HG03460 (cell line): ENCODE data around the gene GOLGA2.
"Not testable (repeated sequence)": the region's sequence is repeated elsewhere in the genome, so short reads cannot be mapped to it uniquely, and the experiment has no call there.

Experiments used
- ATAC-seq: cut with Tn5 transposase; IDR thresholded peaks from one replicate; pipeline ENCODE4 v1.9.1; 2021; ENCODE audit not compliant: unreplicated experiment

Gene GOLGA2

DNA sequence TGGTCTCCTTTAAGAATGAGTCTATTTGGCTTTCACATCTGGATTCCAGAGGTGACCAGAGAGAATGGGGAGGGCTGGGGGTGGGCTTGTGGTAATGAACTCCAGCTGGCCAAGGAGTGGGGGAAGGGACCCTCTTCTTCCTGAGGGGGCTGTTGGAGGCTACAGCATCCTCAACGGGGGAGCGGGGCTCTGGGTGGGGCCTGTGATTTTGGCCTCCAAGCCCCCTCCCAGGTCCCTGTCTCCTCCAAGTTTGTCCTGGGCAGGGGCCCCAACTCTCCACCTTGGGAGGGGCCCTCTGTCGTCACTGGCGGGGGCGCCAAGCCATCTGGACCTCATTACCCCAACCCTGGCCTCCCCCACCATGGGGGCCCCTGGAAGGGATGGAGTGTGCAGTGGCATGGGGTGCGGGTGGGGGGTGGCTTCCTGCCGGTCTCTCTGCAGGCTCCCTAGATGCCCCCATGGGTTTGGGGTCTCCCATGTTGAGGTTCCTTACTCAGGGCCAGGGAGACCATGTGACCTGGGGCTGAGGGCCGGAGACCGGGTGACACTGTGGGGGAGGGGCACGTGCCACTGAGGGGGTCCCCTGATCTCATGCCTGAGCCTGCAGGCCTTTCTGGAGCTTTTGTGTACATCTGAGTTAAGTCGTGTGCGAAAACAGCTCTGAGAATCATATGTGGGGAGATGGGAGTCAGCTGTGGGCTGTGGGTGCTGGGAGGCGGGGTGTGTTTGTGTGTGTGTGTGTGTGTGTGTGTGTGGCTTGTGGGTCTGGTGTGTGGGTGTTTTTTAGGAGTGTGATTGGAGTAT lies 32.4 kb downstream of the GOLGA2 start:
- ATAC-seq, result no peak

DNA sequence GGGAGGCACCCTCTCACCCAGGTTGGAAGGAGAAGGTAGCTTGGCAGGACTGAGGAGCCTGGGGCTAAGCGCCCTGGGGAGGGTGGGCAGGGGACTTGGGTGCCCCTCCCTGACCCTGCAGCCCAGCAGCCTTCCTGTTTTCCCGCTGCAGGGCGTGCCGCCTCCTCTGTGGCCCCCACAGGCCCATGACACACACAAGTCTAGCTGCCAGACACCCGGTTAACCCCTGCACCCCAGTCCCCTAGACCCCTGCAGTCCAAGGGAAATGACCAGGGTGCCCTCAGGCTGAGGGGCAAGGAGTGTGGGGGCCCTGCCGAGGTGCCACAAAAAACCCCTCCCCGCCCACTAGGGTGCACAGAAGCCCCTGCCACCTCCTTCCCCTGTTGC lies 33.0 kb downstream of the GOLGA2 start:
- no peak for ATAC-seq

DNA sequence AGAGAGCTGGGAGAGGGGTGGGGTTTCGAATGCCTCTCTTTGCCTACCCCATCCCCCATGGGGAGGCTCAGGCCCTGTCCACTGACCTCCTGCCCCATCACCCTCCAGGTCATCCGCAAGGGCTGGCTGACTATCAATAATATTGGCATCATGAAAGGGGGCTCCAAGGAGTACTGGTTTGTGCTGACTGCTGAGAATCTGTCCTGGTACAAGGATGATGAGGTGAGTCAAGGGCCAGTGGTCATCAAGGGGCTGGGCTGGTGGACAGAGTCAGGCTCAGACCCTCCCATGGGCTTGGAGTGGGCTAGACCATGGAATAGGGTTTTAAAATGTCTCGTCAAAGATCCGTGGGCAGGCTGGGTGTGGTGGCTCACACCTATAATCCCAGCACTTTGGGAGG lies 33.7 kb downstream of the GOLGA2 start:
- ATAC-seq, result no peak

DNA sequence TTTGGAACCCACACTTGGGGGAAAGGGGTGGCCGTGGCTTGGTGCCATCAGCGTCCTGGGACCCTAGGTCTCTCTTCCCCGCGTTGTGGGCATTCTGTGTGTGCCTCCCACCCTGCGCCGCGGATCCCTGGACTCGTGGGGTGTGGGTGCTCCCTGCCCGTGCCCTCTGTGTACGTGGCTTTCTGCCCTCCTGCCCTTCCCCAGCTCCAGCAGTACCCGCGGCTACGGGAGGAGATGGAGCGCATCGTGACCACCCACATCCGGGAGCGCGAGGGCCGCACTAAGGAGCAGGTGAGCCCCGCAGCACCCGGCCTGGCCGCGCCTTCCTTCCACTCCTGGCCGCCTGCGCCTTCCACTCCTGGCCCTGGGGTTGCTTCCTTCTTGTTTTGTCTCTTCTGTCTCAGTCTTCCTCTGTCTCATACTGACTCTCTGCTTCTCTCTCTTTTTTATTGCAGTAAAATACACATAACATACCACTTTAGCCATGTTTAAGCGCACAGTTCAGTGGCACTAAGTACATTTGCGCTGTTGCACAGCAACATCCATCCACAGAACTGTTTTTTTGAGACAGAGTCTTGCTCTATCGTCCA lies 41.9 kb downstream of the GOLGA2 start:
- ATAC-seq, result no peak

DNA sequence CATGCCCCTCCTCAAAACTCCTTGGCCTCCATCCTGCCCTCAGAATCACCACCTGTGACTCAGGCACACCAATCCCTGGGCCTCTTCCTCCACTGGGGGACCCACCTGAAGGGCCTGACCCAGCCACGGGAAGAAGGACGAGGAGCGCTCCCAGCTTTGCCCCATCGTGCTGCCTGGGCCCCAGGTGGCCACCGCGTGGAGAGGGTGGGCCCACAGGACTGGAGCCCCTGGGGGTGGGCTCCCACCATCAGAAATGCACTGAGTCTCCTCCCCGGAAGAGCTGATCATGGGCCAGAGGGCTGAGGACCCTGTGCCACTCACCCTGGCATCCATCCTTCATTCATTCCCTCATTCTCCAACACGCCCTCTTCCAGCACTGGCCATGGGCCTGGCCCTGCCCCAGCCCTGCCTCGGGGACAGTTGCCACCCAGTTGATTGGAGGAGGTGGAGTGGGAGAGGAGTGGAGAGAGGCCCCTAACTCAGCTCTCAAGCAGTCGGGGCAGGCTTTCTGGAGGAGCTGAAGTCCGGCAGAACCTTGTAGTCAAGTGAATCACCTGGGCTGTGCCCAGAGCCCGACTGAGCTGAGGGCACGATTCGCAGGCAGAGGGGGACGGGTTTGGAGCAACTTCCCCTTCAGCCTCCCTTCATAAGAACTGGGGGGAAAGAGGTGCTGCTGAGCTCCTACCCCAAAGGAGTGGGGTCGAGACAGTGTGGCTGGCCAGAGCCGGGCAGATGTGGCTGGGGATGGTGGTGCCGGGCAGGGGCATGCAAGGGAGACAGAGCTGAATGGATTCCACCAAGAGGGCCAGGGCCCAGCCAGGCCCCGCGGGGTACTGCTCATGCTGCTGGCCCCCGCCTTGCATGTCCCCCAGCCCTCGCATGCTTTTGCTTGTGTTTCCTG lies 43.0 kb downstream of the GOLGA2 start:
- ATAC-seq, result no peak

DNA sequence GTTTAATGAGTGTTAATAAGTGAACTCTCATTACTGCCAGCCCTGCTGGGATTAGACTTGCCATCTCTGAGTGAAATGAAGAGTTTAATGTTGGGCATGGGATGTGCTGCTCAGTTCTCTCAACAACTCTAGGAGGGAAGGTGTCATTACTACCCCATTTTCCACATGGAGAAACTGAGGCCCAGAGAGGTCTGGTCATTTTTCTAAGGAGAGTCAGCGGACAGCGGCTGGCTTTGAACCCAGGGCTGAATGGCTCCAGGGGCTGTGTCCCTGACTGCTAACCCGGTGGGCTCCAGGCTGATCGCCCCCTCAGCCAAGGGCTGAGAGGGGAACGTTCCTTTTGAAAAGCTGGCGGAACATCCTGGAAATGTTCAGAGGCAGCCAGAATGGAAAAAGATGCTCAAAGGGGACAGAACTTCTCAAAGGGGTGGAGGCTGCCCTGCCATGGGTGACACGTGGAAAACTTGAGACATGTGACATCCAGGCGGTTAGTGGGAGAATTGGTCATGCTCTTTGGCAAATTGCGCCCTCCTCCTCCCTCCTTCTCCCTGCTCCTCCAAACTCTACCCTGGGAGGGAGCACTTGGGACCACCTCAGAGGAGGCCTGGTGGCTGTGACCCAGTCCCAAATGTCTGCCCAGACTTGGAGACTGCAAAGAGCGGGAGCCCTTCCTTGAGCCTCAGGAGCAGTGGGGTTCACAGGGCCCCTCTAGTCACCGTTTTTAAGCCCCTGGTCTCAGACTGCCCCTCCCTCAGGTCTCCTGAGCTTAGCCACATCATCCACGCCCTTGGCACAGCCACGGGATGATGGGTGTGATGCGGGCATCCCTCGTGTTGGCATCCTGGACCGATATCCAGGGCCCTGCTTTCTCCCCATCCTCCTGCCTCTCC lies 43.9 kb downstream of the GOLGA2 start:
- no peak for ATAC-seq

DNA sequence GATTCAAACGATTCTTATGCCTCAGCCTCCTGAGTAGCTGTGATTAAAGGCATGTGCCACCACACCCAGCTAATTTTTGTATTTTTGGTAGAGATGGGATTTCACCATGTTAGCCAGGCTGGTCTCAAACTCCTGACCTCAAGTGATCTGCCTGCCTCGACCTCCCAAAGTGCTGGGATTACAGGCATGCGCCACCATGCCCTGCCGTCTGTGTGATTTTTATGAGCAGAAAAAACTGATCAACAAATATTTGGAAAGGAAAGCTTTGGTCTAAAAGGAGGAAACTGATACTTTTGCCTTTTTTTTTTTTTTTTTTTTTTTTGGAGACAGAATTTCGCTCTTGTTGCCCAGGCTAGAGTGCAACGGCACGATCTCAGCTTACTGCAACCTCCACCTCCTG lies 44.9 kb downstream of the GOLGA2 start:
- not testable (repeated sequence) for ATAC-seq

DNA sequence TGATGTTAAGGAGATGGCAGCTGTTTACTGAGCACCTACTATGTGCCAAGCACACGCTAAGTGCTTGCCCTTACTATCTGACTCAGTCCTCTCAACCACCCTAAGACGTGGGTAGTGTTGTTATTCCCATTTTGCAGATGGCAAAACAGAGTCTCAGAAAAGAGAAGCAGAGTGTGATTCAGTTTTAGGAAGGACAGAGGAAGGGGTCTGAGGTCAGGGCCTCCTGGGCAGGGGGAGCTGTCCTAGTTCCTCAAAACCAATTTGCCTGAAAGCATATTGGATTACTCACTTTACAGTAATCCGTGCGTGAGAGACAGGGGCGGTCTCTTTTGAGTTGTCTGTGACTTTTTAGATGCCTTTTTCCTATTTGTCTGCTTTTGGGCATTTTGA lies 49.4 kb downstream of the GOLGA2 start:
- ATAC-seq, result no peak

DNA sequence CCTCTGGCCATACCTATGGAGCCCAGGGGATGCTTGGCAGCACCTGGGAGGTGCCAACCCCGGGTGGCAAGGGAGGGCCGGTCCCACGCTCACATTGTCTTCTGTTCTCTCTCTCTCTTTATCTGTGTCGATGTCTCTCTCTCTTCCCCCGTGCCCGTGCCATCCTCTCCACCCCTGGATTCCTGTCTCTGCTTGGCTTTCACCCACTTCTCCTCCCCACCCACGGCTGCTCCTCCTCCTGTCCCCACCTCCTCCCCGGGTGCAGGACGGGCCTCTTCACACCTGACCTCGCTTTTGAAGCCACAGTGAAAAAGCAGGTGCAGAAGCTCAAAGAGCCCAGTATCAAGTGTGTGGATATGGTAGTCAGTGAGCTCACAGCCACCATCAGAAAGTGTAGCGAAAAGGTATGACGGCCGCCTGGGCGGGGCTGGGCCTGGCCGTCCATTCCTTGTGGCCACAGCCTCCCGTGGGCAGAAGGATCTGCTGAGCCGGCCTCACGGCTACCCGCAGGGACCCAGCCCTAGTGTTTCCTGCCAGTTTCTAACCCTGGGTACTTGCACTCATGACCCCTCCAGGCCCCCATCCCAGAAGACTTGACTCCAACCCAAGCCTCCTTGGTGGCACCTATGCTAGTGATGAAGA lies 49.9 kb downstream of the GOLGA2 start:
- ATAC-seq, result no peak

DNA sequence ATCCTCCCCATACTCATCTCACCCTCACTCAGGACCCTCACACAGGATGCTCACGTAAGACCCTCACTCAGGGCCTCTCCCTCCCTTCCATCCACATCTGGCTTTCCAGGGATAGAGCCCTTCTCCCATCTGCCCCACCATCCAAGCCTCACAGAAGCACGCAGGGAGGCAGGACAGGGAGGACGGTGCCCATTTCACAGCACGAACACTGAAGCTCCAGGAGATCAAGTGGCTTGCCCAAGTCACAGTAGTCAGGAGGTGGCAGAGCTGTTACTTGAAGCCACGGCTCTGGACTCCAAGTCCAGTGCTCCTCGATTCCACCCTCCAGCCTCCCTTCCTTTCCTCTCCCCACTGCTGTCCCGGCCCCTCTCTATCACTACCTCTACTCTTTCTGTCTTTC lies 50.9 kb downstream of the GOLGA2 start:
- no peak for ATAC-seq

DNA sequence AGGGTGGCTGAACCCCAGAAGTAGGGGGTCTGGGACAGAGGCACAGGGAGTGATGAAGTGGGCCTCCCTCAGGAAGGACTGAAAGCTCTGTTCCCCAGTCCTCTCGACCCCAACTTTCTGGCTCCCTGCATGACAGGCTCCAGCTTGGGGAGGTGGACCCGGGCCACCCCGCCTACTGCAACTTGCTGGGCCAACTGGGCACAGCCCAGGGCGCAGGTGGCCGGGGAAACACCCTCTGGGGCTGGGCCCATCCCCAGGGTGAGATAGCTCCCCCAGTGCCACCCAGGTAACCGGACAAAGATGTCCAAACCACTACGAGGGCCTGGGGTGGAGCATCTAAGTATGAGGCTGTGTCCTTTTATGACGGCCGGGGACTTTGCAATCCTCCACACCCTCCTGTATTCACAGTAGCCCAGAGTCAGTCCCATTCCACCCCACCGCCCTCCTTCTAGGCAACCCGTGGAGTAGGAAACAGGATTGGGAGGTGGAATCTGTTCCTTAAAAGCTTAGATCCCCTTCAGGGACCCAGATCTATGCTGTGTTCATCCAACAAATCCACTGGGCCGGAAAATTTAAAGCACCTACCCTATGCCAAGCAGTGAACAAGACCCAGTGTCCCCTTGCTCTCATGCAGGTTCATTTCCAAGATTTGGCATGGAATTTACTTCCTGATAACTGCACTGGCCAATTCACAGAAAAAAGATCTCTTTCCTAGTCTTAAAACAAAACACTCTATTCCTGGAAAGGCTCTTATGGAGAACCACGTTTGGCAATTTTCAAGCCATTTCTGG lies 52.7 kb downstream of the GOLGA2 start:
- no peak for ATAC-seq

DNA sequence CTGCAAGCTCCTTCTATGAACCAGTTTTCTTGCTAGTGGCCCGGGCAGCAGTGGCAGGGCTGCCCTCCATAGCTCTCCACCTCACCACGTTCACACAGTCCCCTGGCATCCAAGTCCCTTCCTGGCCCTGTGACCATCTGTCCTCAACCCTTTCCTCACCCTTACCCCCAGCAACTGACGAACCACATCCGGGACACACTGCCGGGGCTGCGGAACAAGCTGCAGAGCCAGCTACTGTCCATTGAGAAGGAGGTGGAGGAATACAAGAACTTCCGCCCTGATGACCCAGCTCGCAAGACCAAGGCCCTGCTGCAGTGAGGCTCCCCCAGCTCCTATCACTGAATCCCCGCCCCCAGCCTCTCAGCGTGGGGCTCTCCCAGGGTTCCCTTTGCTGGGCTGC lies 53.8 kb downstream of the GOLGA2 start:
- ATAC-seq, result no peak

DNA sequence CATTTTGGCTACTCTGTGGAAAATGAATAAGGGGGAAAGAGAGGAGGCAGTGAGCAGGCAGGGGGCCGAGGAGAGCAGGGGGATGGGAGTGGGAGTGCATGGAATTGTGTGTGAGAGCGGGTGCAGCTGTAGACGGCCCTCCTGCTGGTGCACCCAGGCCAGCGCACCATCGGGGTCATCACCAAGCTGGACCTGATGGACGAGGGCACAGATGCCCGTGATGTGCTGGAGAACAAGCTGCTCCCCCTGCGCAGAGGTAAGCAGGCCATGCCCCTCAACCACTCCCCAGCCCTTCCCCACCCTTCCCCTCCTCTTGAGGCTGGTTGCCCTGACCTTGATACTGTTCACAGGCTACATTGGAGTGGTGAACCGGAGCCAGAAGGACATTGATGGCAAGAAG lies 56.0 kb downstream of the GOLGA2 start:
- ATAC-seq, result no peak

DNA sequence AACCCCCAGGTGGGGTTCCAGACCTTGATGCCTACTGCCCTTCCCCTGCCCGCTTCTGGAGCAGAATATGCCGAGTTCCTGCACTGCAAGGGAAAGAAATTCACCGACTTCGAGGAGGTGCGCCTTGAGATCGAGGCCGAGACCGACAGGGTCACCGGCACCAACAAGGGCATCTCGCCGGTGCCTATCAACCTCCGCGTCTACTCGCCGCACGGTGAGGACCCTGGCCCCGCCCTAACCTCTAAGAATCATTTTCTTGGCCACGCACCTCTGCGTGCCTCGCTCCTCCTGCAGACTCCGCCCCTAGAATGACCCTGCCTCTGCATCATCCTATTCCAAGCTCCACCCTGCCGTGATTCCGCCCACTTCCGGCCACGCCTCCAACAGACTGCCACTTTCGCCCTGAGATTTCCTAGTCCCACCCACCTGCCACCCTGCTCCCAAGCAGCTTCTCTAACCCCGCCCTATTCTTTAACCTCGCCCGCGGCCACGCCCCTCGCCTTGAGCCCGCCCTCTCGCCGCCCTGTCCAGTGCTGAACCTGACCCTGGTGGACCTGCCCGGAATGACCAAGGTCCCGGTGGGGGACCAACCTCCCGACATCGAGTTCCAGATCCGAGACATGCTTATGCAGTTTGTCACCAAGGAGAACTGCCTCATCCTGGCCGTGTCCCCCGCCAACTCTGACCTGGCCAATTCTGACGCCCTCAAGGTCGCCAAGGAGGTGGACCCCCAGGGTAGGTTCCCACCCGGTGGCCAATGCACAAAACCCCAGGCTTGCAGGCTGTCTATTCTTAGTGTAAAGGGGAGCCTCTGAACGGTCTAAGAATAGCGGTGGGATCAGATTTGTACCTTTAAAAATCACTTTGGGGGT lies 57.1 kb downstream of the GOLGA2 start:
- peak; percentile 90 for ATAC-seq

DNA sequence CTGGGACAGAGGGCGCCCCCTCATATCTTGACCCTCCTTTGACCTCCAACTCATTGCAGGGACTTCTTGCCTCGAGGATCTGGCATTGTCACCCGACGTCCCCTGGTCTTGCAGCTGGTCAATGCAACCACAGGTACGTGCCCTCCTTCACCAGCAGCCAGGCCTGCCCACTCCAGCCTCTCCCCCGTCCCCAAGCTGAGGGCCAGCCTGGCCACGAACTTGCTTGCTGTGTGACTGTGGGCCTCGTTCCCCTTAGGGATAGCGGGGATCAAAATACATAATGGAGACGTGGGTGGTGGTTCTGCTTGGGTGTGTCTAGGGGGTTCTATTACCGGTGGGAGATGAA lies 57.7 kb downstream of the GOLGA2 start:
- ATAC-seq, result no peak

DNA sequence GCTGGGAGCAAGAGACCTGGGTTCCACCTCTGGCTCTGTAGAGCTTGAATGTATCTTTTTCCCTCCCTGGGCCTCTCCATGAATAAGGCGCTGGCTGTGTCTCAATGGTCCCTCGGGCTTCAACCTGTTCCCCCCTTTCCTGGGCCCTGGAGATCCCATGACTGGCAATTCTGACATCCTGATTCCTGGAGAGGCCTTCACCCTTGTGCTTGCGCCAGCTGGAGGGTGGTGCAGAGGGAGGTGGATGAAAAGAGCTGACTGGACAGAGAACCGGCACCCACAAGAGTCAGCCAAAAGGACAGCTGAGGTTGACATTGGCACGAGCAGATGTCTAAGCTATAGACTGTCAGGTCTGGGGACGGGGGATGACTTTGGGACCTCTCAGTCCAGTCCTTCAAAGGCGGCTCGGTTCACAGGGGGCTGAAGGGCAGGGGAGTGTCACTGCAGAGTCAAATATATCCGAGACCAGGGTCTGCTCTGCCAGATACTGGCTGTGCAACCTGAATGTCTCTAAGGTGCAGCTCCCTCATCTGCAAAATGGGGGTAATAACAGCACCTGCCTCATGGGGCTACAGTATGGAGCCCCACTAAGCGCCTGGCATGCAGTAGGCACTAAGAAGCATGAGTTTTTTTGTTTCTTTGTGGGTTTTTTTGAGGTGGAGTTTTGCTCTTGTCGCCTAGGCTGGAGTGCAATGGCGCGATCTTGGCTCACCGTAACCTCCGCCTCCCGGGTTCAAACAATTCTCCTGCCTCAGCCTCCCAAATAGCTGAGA lies 58.8 kb downstream of the GOLGA2 start:
- no peak for ATAC-seq

DNA sequence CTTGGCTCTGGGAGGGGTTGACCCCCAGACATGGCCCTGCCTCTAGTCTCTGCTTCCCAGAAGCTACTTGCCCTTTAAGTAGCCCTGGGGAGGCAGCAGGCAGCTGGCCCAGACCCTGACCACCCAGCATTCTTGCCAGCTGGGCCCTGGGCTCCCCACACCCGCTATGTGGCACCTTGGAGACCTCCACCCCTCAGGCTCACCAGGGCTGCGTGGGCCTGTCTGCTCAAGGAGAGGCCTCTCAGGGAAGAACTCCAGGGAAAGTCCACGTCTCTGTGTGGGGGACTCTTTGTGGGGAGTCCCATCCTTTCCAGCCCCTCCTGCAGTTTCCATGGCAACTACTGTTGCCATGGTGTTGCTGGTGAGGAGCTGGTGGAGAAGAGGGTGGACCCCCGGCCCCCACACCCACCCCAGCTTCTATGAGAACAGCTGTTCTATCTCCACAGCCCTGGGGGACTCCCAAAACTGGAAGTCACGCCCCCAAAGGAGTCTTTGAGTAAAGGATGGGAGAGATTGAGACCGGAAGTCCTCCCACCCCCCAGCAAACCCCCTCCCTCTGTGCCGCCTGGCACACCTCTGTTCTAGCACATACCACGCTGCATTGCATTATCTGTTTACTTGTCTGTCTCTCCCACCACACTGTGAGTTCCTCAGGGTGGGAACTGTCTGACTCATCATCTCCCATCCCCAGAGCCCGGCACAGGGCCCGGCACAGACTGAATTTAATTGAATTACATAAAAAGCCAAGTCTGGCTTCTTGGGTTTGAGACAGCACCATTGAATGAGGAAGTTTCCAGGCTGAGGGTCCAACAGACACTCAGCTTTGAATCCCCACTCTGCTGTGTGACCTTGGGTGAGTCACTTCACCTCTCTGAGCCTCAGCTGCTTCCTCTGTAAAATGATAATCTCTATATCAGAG lies 60.1 kb downstream of the GOLGA2 start:
- ATAC-seq, result no peak
